Putamen (tissue), 1 donor: ENCODE measurements around the gene NKX2-1.

Source experiments
- DNase-seq: peaks from one replicate; pipeline ENCODE4 v3.0.0-alpha.2; 2016; ENCODE audit warnings: low spot score

Gene NKX2-1

DNA sequence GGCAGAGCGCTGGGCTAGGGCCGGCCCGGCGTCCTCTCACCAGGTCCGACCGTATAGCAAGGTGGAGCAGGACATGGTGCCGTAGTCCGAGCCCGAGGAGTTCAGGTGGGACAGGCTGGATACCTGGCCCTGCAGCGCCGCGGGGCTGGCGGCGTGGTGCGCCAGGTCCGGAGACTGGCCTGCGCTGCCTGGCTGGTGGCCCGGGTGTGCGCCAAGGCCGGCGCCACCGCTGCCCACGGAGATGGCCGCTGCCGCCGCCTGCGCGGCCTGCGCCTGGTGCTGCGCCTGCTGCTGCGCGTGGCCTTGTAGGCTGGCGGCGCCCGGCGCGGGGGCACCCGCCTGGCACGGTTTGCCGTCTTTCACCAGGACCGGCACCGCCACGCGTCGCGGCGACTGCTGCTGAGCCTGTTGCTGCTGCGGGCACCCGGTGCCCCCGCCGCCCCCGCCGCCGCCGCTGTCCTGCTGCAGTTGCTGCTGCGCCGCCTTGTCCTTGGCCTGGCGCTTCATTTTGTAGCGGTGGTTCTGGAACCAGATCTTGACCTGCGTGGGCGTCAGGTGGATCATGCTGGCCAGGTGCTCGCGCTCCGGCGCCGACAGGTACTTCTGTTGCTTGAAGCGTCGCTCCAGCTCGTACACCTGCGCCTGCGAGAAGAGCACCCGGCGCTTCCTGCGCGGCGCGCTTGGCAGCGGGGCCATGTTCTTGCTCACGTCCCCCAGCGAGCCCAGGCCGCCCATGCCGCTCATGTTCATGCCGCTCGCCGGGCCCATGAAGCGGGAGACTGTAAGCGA is 2.6 kb downstream of the NKX2-1 start:
- DNase-seq = no peak

DNA sequence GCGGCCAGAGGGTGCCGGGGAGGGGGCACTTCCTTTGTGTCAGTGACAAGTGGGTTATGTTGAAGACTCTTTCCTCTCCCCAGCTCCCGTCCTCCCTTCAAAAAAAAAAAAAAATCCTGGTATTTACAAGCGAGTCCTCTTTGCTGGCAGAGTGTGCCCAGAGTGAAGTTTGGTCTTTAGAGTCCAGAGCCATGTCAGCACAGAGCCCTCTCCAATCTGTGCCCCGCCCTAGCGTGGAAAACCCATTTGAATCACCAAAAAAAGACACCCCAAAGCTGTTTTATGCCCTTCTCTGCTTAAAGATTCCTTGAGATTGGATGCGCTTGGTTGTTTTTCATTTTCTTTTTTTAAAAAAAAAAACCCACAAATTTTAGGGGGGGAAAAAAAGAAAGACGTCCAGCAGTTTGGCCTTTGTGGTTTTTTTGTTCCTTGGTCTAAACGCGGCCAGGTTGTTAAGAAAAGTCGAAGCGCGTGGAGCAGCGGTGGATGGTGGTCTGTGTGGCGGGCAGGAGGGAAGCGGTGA is 3.3 kb downstream of the NKX2-1 start:
- no peak for DNase-seq

DNA sequence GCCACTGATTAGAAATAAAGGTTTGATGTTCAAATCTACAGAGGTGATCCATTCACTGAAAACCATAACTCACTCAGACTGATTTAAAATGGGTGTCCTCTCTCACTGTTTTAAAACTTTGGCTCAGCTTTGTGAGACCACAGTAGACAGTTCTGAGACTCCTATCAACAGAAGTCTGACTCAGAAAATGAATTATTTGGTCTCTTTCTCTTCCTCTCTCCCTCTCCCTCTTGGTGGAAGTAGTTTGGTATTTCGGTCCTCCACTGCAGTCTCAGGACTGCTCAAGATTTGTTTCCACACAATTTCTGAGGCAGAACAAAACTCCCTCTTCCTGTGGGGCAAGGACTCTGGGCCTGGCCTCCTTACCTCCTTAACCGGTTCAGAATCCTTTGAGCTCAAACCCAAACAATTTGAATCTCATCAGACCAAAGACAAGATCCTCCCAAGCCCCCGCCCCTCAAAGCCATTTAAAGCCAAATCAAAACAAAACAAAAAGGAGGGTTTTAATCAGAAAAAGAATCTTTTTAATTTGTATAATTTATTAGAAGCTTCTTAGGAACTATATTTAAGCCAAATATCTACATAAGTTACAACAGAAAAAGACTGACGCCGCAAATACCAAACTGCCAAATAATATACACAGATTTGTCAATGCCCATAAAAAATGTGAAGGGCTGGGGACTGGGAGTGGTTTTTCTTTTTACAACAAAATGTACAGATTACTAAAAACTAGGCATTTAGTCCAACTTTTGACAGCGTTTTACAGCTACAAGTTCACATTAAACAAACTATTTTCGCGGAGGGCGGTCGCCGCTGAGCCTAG is 3.9 kb downstream of the NKX2-1 start:
- no peak for DNase-seq

DNA sequence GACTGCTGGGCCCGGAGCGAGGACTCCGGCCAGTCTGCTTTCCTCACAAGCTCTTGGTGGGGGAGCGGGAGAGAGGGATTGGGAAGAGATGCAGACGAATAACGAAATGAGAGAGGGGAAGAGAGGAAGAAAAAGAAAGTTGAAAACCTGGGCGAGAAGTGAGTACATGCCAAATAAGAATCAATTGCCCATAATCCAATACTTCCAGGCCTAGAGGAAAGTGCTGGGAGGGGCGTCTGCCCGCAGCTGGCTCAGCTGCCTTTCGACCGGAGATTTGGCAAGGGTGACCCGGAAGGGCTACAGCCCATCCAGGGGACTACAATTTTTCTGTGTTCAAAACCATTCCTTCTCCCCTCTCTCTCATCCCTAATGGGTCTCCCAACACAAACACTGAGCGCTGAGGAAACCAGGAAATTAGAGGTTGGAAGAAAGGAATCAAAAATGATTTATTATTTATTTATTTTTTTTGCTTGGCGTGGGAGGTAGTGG is 4.9 kb downstream of the NKX2-1 start:
- DNase-seq = no peak

DNA sequence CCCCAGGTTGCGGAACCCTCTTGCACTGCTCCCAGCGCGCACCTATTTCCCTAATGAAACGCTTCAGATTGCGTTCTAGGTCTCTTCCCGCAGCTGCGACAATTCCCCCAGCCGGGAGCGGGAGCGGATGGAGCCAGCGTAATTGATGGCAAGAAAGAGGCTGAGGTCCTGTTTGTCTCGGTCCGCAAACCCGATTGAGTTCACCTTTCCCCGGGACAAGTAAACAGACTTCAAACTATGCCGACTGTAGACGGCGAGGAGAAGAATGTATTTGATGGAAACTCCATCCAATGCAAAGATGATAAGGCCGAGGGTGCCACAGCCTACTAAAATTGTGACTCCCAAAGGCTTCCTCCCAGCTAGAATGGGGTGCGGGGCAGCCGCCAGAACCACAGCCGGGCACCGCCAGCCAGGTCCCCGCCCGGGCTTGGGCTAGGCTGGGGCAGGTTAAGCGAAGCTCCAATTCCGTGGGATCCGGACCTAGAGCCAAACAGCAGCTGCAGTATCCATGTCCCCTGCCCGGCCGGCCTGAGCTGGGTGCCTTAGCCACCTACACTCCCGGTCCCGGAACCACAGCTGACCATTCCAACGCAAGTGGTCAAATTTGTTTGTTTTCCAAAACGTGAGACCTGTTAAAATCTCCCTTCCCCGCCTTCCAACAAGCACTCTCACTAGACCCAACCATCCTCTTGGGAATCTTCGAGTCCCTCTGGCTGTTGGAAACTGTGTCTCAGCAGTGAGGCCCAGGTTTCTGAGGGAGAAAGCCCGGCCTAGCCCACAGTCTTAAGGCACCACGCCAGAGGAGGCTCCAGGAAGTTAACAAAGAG is 5.5 kb downstream of the NKX2-1 start:
- no peak for DNase-seq

DNA sequence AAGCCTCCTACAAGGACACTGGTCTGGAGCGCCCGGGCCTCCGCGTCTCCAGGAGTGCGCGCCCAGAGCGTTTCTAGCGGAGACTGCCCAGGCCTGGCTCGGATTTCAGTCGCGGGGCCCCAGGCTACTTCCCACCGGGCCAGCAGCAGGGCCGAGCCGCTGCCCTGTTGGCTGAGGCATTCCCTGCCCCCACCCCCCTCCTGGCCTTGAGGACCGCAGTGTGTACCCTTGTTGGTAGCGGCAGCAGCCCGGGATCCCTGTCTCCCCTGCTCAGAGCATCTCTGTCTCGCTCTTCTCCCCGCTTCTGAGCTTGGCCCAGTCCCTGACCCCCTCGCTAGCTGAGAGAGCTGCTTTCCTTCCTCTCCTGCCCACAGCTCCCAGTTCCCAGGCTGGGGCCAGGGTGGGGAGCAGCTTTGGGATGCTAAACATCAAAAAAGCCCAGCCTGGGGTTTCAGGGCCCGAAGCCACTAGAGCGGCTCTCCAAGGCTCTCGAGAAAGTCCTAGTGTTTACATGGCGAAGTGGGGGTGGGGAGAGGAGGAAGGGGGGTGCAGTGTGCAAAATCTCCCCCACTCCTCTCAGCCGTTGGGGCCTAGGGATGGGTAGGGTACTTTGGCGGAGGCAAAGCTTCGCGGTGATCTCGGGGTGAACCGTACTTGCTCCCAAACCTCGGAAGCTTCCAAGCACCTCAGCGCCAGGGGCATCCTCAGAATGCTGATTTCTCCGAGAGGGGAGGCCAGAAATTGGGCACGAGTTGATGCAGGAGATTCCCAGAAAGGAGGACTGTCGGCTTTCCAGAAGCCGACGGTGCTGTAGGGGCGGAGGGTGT is 6.4 kb downstream of the NKX2-1 start:
- no peak for DNase-seq

DNA sequence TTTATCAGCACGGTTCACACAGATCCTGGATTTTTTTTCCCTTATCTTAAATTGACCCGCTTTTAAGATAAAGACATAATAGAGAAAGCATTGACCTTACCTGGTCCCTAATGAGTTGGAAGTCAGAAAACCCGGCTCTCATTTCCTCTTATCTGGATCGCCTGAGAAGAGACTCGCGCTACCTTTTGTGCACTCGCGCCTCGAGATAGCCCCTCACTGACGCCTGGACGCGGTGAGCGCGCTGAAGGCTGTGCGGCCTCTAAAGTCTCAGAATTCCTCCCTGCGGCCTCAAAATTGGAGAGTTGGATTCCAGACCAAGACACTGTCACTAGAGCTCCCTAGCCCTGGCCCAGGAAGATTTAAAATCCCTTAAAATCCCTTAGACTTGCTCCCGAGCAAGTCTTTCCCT is 7.0 kb downstream of the NKX2-1 start:
- DNase-seq = no peak

DNA sequence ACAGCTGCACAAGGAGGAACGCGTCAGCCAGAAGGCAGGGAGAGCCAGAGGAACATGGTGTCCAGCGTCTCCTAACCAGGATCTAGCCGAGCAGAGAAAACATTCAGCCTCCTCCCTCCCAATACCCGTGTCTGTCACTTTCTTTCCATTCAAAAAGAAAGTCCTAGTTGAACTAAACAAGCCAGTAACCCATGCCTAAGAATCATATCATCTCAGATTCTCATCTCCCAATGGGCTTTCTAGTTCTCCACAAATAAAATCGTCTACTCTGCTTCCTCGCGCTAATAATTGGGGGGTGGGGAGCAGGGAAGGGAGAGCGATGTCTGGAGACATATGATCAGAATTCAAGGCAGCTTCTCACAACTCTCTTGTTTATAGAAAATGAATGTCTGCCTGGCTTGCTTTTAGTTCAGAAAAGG is 7.4 kb downstream of the NKX2-1 start:
- DNase-seq = no peak

DNA sequence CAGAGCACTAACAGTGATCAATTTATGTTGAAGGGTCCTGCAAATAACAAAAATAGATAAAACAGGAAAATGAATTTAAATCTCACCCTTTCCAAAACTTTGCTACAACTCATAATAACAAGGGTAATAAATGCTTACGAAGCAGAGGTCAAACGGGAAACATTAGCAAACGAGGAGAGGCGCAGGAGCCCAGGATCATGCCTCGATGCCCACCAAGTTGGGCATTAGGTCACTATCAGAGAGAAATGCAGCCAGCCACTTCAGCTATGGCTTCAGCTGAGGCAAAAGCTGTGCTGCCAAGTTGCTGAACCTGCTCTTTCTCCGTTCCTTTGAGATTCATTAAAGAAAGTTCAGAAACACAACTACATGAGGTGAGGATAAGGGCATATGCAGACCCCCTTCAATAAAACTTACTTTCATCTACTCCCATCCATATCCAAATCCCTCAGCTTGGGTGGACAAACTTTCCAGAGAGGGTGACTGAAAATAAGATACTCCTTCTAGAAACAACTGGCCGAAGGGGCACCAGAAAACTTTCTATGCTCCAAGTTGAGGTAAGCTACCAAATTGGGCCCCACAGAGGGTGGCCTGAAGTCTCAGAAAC is 7.9 kb downstream of the NKX2-1 start:
- DNase-seq = no peak

DNA sequence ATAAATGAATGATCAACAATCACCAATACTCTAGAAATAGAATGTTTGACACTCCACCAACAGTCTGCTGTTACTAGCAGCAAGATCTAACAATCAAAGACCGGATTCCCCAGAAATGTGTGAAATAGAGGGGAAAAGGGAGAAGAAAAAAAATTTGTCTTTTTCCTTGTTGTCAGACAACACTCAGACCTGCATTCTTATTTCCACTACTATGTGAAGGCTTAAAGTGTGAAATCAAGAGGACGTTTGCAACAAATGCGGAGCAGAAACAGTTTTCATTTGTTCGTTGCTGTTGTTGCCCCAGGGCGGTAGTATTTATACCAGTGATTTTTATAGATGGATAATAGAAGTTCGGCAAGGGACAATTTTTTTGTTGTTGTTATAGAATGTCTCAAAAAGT is 9.2 kb downstream of the NKX2-1 start:
- no peak for DNase-seq

DNA sequence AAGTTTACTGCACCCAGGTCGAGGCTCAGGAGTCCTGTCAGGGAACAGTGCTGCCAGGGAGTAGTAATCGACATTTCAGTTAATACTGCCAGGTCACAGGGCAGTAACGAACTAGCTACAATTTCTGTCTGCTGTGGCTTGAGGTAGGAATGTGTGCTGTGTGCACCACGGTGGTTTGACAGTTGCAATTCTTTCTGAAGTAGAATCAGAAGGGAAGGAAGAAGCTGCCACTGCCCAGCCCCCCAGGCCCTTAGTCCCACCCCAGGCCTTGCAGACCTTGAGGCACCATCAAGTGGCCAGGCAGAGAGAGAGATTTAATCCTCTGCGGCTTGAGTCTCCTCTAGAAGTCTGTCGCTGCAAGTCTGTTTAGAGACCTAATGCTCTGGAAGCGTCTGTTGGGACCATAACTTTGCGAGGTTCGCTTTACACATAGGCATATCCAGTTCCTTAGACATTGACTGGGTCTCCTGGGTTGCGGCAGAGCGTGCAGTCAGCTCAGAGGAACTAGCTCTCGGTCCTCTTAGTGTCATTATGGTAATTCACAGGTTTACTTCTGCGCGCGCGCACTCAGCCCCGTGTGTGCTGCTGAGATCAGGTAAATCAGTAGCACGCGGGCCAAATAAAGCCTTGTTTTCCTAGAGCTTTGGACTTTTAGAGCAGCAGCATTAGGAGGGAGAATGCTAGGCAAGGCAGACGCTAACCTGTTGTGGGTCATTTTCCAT is 9.8 kb downstream of the NKX2-1 start:
- no peak for DNase-seq

DNA sequence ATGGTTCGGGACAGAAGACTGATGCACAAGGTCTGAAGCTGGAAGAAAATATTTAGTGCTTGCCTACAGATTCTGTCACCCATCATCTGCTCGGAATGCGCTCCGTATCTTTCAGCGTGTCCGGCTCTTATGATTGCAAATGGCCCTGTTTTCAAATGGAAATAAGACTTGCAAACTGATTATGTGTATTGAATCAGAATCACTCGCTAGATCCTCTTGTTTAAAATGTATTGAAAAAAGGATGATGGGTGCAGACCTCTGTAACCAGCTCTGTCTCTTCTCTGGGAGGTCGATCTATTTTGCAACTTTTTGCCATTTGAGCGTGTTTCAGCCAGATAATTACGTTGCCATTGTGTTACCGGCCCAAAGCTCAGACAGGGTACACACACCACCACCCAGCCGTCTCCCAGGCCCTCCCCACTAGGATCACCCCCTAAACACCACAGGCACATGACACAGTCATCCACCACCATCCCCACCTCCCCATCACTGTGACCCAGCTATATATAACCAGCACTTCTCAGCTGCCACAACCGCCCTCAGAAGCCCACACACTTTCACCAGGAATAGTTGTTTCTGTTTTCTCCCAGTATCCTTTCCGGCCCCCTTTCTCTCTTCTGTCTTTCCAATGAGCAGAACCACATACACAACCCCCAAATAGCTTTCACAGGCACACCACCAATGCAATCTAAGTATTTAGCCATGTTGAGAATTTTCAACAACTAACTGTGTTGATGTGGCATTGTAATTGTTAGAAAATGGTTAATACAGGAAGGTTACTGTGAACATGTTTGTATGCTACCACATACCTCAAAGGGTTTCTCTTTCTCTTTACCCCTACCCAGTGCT is 10.7 kb downstream of the NKX2-1 start:
- DNase-seq = no peak

DNA sequence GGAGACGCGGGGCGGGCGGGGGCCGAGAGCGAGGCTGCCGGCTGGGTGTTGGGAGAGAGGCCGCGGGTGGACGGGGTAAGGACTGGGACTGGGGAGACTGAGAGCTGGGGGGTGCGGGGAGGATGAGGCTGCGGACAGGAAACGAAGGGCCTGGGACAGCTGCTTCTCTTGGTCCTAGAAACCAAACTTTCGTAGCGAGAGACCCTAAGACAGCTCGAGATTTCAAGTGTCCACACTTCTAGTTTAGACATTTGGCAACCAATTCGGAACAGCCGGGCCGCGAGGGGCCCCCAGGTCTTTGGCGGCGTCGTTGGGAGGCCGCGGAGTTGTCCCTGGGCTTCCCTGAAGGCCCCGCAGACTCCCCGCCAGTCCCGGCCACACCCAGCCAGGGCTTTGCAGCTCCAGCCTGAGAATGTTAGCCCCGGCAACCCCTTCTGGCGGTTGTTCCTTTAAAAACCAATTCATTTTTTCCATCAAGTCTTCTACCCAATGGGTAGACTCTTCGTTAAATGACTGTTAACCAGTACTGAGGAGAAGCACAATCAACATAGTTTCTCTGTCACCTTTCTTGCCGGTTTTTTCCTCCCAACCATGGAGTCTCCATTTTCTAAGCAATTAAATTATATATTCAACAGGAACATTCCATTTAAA is 11.5 kb downstream of the NKX2-1 start:
- no peak for DNase-seq

DNA sequence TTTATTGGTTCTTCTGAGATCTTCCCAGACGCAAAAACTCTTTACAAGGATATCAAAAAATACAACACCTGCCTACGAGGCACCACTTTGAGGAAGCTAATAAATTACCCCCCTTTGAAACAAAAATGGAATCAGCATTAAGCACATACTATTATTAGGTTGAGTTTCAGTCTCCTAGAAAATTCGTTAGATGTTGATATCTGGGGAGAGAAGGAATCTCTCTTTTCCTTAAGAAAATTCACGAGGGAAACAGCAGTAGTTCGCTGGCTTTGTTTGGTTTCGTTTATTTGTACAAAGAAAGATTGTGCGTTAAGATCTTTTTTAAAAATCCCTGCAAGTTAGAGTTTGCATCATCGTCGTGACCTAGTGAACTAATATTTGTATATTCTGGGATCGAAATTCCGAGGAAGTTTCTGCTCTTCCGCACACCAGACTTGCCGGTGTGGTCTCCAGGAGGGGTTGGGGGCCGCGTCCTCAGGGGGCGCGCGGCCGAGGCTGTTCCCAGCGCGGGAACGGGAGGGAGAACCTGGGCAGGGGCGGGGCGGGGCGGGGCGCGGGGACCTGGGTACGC is 12.1 kb downstream of the NKX2-1 start:
- DNase-seq = no peak

DNA sequence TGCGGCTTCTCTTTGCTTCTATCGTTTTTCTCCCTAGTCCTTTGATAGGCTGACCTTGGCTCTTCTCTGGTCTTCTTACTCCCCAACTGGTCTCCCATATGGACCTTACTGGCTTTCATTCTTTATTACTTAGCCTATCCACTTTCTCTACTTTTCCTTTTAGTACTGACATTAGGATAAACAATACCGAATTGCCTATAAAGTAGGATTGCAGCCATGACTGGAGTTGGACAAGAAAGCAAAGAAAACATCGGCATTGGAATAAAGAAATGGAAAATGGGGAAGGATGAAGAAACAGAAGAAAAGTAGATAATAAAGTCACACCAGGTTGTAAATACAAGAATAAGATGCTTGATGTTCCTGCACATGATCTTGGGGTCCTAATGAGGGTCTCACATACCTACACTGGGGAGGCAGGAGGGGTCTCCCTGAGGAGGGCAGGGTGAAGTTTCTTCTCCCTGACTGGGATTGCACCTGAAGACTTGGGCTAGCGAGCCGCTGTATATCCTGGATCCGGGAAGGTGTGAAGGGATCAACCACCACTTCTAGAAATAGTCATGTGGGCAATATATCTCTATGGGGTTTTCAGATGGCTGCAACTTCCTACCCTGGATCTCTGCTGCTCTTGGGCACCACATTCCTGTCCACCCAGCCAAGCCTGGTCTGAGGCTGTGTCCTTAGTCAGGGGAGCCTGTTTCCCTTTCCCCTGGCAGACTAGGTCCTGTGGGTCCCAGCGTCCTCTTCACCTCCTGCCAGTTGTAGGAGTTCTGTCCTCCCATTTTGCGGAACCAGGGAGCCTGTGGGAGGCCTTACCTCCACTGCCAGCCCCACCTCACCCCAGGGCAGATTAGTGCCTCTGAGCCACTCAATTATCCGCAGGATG is 13.1 kb downstream of the NKX2-1 start:
- DNase-seq = no peak

DNA sequence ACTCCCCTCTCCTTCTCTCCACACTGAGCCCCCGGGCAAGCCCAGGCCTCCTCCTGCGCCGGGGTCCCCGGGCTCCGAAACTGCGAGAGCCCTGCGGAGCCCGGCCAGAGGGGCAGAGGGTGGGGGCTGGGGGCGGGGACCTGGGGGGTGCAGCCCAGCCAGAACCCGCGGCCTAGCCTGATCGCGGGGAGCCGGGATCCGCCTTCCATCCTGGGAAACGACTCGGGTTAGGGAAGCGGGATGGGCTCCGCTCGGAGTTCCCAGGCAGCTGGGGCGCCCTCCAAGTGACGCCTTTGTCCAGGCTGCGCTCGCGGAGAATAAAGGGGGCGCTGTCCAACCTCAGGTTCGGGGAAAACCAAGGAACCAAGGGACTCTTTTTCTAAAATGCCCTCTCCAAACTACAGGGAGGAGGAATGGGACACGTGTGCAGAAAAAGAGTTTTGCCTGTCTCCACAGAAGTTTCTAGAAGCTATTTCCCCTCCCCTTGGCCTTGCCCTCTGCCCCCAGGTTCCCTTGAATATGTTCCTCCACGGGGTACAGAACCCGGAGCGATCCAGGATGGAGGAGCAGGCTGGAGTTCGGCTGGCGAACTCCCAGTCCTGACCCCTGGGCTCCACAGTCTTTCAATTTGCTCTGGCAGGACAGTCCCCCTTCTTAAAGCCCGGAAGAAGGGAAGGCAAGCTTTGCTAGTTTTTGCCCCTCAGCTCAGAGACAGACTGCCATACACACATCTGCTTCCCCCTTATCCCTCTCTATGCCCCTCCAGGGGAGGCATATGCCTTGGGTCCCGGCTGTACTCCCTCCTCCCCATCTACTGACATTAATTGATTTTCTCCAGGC is 13.9 kb downstream of the NKX2-1 start:
- no peak for DNase-seq
